Neural cell (in vitro differentiated cells): ENCODE measurements around the gene BNC2.

Experiments used
- EP300 ChIP-seq: fragments of 450-650 bp; conservative IDR thresholded peaks from 2 replicates; pipeline ENCODE4 v1.6.1; 2014; ENCODE audit warnings: antibody characterized with exemption, mild to moderate bottlenecking, moderate library complexity; ENCODE audit not compliant: poor library complexity, severe bottlenecking
- POLR2AphosphoS5 ChIP-seq: IDR thresholded peaks from 2 replicates; pipeline ENCODE4 v1.6.1; 2012
- SMC3 ChIP-seq: fragments of 450-650 bp; conservative IDR thresholded peaks from 2 replicates; pipeline ENCODE4 v1.6.1; 2014; ENCODE audit warnings: antibody characterized with exemption, mild to moderate bottlenecking, moderate library complexity; ENCODE audit not compliant: poor library complexity
- TF ChIP-seq, protein P1 (sequence below): fragments of 450-650 bp; IDR thresholded peaks from 2 replicates; pipeline ENCODE4 v1.5.1; 2014; ENCODE audit warnings: antibody characterized with exemption, mild to moderate bottlenecking, moderate library complexity; ENCODE audit not compliant: poor library complexity, severe bottlenecking

DNA sequence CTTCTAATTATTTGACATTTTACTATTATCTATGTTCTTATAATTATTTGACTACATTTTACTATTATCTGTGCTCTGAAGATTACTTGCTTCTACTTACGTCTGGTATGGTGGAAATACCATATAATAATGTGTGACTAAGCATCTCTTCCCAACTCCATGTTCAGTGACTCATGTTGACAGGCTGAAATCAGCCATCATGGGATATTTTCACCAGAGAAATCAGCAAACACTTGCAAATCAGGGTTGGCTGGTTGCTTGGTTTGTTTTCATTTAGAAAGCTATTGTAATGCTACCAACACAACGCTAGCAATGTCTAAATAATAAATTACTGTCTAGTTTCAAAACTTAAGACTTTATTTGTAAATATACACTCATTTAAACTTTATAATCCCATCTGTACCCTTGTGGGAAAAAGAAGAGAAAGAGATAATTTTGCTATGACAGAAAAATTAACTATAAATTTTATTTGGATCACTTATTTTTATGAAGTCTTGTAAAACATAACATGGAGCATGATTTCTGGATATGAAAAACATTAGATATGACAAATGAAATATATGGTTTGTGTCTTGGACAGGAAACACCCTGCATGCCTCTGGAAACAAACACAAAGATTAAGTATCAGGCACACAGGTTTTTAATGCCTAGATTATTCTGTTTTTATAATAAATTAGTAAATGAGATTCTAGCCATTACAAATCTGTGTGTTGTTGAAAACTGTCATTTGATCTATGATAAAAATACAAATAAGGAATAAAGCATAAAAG lies 337.6 kb downstream of the BNC2 start:
- TF ChIP-seq, protein P1, sequence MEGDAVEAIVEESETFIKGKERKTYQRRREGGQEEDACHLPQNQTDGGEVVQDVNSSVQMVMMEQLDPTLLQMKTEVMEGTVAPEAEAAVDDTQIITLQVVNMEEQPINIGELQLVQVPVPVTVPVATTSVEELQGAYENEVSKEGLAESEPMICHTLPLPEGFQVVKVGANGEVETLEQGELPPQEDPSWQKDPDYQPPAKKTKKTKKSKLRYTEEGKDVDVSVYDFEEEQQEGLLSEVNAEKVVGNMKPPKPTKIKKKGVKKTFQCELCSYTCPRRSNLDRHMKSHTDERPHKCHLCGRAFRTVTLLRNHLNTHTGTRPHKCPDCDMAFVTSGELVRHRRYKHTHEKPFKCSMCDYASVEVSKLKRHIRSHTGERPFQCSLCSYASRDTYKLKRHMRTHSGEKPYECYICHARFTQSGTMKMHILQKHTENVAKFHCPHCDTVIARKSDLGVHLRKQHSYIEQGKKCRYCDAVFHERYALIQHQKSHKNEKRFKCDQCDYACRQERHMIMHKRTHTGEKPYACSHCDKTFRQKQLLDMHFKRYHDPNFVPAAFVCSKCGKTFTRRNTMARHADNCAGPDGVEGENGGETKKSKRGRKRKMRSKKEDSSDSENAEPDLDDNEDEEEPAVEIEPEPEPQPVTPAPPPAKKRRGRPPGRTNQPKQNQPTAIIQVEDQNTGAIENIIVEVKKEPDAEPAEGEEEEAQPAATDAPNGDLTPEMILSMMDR: no peak
- TF ChIP-seq POLR2AphosphoS5: no peak
- TF ChIP-seq SMC3: no peak
- no peak for TF ChIP-seq EP300
